NCI-H1436 treated with DMSO at 0.1 percent for 48 hours (cell line): ENCODE data around the gene ISL1.

Experiments
- DNase-seq: peaks from one replicate; lab custom pipeline; 2025; lab: John Stamatoyannopoulos, UW

Gene ISL1

DNA sequence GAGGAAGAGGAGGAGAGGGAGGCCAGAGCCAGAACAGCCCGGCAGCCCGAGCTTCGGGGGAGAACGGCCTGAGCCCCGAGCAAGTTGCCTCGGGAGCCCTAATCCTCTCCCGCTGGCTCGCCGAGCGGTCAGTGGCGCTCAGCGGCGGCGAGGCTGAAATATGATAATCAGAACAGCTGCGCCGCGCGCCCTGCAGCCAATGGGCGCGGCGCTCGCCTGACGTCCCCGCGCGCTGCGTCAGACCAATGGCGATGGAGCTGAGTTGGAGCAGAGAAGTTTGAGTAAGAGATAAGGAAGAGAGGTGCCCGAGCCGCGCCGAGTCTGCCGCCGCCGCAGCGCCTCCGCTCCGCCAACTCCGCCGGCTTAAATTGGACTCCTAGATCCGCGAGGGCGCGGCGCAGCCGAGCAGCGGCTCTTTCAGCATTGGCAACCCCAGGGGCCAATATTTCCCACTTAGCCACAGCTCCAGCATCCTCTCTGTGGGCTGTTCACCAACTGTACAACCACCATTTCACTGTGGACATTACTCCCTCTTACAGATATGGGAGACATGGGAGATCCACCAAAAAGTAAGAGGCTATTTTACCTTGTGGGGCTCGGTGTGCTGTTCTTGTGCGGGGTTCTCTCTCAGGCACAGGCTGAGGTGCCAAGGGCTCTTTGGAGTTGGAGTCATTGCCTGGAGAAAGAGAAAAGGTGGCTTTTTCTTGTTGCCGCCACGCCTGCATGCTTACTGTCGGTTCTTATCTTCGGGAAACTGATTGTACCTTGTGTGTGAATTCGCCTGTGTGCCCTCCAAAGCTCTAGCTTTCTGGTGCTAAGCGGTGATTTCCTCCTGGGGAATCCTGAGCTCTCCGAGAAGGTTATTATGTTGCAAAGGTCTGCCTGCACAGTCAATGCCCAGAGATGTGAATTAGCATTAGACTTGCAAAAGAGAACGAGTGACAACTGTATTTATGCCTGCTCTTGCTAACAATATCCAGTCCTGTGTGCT, at the start of gene ISL1:
ISL1 (plus strand) TSS at position 318 of the 991 bp plus-strand sequence; CDS start at position 542, 224 bp downstream.
- peak; percentile 78 for DNase-seq

DNA sequence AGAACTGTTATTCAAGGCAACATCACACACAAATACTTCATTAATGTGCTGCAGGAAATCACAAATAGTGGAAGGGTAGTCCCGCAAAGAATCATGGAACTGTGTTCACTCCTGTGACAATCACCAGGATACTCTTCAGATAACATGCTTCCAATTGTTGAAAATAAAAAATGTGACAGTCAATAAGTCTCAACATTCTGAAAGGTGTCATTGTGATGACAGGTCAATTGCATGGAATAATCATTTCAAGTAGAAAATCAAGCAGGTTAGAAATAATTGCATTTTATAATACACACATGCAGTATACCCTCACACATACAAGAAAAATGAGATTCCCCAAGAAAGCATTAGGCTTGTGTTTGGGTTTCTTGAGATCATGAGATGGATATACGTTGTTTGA, 46.4 kb upstream of the ISL1 start:
- DNase-seq = no peak

DNA sequence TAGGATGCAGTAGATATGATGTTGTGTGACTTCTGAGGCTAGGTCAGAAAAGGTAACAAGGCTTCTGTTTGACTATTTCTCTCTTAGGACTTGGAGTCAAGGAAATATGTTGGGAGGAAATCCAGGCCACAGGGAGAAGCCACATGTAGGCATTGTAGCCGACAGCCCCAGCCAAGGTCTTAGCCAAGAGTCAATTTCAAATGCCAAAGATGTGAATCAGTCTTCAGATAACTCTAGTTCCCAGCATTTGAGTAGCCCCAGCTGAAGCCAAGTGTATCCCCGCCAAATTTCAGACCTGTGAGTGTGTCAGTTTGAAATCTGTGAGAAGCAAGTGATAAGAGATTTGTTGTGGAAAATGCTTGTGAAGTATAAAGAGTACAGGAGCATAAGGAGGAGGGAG, 38.1 kb upstream of the ISL1 start:
- no peak for DNase-seq

DNA sequence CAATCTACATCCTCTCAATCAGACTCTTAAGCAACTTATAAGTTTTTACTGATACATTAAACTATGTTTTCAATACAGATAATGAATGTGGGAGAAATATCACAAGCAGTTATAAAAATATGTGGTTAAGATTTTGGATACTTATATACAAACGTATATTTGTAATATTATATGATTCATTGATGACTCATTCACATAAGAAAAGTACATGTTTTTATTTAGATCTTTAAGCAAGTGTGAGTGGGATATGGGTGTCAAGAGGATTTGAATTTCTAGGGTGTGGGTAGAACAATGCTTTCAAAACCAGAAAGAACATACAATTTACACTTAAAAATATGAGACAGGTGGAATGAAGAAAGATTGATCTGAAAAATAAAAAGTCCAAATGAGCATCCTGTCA, 36.1 kb upstream of the ISL1 start:
- DNase-seq = no peak

DNA sequence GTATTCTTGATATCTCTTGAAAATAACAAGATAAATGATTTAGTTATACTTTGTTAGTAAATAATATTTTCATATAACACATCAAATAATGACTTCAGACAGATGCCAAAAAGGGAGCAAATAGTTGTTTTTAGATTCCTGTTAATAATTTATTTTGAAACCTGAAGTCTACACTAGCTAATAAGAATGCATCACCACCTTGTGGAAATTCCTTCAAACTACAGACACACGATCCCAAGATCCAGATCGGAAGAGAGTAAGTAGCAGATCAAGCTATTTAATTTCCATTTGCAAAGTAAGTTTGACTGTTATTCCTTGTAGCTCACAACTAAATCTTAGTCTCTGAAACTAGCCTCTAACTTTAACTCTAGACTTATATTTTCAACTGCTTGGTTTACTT, 35.5 kb upstream of the ISL1 start:
- DNase-seq = no peak

DNA sequence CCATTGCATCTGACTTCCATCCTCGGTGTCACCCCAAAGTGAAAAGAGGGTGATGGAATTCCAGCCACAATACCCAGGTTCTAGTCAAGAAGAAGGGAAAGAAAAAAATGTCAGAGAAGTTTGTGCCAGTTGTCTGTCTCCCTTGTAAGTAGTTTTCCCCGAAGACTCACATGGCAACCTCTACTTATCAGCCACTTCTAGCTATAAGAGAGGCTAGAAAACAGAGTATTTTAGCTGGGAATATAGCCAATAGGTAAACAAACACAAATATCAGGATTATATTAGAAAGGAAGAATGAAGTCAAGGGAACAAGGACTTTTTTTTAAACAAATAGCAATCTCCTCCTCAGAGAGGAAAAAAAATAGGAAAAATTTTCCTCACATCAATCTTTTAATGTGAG, 12.2 kb upstream of the ISL1 start:
- DNase-seq = no peak

DNA sequence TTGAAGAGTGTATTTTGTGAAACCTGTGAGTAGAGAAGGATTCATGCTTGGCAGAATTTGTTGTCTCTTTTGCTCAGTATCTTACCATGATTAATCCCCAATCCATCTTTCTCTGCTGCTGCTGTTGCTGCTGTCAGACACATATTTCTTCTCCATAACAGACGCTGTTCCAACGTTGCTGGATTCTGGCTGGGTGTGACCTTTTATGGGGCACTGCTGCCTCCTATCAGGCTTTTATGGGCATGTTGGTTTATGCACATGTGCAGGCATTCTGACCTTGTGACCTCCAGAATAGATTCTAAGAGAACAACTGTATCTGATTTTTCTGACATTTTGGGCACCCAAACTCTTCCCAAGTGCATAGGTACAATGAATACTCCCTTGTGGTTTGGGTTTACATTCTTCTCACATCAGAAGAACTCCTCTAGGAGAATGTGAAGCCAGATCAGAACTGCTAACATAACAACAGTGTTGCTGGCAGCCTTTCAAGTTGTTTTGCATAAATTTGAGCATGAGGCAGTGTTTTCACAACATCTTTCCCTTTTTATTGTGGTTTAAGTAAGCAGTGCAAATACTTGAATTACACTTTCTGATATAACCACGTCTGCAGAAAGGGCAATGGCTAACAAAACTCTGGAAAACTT, 9.2 kb upstream of the ISL1 start:
- no peak for DNase-seq

DNA sequence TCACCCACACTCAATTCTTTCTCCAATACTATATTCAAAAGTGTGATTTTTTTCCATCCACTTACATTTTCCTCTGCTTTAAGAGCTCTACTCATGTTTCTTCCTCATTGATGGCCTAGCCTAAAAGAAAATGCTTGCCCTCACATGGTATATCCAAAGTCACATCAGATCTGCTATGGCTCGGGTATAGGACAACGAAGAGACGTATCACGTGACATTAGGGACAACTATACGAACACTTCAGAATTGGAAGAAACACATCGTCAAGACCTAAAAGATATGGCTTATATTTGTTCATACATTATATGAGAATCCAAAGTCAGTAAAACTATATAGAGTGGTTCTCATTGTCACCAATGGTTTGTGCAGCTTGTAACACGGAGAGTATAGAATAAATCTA, 8.2 kb upstream of the ISL1 start:
- no peak for DNase-seq

DNA sequence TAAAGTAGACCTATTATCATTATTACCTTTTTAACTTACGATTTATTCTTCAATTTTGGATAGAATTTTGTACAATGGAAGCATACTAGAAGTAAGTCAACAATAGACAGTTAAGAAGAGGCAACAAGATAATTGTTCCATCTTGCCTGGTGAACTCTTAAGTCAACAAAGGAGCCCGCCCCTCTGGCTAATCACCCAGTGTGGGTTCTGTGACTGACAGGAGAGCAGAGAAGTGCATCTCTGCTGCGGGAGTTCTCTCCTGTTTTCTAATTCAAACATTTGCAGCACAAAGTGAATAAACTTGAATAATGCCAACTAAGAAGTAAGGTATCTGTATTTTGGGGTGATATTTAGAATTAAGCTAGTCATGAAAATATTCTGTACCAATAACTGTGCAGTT, 6.7 kb upstream of the ISL1 start:
- DNase-seq = peak; percentile 32

DNA sequence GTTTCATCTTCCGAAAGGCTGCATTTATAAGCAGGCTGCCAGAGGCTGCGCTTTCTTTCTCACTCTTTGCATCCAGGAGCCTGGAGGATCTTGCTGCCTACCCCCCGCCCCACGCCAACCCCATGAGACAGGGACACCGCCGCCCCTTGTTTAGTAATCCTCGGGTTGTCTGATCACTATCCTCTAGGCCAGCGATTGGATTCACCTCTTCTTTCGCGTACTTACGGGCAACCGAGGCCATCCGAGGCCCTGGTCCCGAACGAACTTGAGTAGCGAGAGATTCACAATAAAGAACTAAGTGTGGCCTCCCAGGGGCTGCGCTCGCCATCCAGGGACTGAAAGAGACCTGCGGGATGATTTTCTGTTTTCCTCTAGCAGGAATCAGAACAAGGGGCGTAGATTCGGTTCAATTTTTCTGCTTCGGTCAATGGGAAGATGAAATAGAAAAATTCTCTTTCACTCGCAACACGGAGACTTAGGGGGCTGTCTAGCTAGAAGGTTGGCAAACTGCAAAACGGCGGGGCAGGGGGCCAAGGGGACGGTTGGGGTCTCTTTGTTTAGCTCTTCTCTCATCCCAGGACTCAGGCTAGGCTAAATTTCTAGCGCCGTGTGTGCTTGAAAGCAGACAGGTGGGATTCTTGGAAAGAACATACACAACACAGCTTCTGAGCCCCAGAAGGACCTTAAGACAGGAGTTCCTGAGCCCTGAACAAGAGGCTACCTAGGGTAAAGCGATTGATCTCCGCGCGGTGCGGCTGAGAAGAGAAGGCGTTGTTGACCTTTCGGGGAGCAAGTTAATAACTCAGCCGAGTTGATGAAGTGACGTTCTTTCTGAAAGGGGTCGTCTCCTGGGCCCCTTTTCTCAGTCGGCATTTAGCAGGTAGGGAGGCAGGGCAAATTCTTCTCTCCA, 5.8 kb upstream of the ISL1 start:
- no peak for DNase-seq

DNA sequence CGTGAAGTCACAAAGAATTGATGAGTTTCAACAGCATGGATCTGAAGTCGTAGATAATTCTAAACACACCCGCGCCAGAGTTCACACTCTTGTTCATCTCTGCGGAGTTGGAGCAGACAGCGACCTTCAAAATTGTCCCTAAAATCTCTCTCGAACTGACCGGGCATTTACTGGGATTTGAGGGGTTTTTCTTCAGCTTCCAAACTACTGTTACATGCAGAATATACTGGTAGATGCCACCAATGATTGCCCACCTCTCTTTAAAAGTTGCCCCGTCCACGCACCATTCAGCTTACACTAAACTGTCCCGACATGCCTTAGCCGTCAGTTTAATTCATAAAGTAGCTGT, 5.2 kb upstream of the ISL1 start:
- no peak for DNase-seq

DNA sequence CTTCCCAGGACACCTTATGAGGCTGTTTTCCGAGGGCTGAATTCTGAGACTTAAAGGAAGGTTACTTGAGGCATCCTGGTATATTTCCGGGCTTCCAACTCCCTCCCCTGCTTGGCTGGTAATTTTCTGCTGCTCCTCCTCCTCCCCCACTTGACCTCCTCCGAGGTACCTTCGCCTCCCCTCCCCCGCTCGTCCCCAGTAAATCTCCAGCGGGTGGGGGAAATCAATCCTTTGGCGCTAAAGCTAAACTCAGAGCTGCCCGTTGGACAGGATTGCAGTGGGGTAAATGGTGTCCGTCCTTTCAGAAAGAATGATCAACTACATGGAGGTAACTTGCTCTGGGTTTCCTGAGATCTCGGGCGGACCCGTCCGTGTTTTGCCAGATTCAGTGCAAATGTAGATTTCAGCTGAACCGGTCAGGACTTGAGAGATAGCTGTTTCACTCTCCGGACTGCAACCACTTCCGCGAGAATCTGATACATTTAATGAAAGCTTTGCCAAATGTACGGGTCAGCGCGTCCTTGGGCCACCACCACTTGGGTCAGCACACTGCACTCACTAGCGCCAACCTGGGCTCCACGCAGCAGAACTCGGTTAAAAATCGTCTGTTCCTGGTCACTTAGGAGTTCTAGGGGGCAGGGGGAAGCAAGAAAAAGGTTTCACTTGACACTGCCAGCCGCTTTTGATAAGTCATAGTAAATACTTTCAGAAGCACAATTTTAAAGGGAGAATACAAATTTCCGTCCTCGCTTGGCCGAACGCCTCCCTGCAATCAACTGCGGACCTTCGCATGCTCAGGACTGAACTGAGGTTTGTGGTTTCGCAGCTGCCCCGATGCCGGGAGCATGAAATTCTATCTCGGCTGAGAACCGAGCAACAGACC, 4.6 kb upstream of the ISL1 start:
- DNase-seq = no peak

DNA sequence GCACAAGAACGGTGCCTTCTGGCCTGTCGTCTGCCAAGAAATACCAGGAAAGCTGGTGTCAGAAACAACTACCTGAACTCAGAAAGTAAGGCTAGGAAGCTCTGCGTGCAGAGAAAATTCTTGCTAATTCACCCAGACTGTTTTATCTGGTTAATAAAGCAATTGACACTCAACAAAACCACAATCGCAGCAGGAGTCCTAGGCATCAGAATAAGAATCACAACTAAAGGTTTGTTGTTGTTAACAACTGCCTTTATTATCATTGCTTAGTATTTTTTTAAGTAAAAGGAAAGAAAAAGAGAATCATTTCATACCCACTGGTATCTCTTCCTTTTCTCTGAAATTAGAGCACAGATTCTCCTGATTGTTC, 3.9 kb upstream of the ISL1 start:
- no peak for DNase-seq

DNA sequence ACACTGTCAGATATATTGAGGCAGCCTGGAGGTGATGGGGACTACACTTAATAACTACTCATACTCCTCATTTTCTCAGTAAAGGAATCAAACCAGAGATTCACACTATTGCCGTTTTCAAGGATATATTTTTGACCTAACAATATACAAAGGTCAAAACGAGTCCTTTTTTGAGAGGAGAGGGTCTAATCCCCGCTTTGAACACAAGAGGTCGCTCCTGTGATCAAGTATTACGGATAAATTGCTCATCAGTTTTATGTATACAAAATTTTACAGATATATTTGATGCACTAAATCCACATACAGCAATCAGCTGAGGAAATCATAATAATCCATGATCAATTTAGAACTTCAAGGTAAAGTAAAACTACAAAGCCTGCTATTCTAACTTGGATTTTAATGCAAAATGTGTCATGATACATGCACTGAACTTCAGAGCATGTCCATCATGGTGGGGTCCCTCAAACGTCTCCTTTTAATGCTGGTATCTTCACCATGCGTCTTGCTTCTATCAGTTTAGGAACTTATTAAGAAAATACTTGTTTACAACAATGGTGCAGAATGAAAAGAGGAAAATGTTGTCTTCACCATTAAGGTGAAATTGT, 2.5 kb upstream of the ISL1 start:
- peak; percentile 29 for DNase-seq

DNA sequence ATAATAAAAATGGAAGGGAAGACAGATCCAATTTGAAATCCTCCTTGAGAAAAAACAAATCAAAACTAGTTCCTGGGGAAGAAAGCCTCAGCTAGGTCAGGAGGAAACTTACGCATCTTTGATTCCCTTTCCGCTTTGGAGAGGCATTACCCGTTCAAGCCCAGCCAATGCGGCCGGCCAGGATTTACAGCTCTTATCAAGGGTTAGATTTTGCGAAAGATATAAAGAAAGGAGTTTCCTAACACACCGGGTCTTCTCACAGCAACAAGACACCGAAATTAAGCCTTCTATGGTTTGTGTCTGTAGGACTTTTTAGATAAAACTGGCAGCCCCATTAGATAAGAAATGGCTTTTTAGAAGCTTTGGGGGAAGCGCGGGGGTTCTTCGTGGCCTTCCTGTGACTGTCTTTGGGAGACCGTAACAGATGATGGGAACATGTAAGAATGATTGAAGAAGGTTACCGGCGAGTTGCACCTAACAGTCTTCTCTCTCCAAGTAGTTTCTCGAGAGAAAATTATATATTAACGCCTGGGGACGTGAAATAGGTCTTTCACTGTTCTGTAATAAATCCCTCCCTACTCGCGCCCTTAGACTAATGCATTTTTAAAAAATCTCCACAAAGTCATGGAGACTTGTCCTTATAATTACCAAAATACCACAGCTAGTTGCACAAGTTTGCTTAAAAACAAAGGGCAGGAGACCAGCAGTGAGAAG, 1.3 kb upstream of the ISL1 start:
- no peak for DNase-seq

DNA sequence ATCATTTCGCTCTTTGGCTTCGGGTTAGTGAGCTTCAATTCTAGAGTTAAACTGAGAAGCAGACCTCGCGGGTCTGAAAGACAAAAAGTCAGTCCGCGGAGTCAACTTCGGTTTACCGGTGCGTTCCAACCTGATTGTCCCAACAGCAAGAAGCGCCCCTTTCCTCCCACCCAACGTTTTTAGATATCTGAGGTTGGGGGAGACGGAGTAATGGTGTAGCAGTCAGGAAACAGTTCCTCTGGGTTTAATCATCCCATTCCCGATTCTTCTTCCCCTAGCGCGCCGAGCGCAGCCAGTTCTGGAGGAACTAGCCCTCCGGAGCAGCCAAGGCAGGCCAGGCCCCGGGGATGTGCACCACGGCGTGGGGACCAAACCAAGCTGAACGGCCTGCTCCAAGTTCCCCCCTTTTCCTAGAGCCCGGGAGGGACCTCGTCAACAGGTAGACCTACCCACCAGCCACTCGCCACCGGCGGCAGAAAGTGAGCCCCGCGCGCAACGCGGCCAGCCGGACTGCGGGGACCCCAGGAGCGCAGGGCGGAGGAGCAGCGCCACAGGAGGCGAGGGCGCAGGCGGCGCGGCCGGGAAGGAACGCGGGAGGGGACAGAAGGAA, 622 bp upstream of the ISL1 start:
- DNase-seq = no peak

DNA sequence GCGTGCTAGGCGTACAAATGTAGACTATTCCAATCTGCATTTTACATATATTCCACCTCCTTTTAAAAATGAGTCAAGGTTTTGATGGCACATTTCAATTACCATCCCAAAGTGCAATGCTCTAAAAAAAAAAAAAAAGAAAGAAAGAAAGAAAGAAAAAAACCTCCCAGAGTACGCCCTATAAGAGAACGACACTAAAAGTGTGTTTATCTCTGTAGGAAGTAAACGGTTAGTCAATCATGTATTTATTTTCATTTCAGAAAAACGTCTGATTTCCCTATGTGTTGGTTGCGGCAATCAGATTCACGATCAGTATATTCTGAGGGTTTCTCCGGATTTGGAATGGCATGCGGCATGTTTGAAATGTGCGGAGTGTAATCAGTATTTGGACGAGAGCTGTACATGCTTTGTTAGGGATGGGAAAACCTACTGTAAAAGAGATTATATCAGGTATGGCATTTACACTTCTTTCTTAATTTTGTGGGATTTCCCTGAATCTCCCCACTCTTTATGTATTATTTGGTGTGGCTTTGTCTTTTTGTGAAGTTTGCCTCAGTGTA, 1.1 kb downstream of the ISL1 start:
- DNase-seq = no peak

DNA sequence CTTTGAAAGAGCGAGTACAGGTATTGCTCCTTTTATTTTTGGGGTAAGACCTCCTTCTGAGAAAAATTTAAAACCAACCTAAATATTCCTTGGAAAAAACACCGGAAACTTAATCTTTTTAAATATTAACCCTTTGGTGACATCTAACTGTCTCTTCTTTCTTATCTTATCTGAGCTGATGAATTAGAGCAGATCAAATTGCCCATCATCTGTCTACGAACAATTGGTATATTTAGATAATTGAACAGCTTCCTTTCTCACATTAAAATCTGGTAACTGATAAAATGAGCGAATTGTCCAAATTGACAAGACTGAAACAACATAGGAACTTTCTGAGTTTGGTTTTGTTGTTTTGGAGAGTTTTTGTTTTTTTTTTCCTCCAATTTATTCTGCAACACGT, 2.0 kb downstream of the ISL1 start:
- no peak for DNase-seq
